HCT116 (cell line): ENCODE measurements around the gene CNTNAP2. TPM values are rescaled to one million over a fixed set of nuclear protein-coding genes. Genes with fewer than 3 reads are reported as not detected.

ENCODE experiments used
- ATAC-seq: fragments of 200-7000 bp; cut with Tn5 transposase; 2 replicates; pipeline ENCODE4 v1.9.1; 2020; ENCODE audit warnings: mild to moderate bottlenecking, moderate library complexity
- BruUV-seq: library from RNA; stranded (reverse); fragments of 400-500 nt; replicated peaks from 2 replicates; lab custom pipeline; 2021; lab: Mats Ljungman, UMichigan
- CTCF ChIA-PET: fragments of 300-600 bp; sonication (Branson Sonifier 250); formaldehyde crosslinking; loops from one replicate; lab custom pipeline; 2021; ENCODE audit warnings: antibody characterized with exemption; lab: Charles Lee
- POLR2A ChIA-PET: fragments of 300-600, 350-600 bp; sonication (Branson Sonifier 250); formaldehyde crosslinking; loops from one replicate; lab custom pipeline; 2021; ENCODE audit warnings: antibody characterized with exemption; lab: Charles Lee
- RAD21 ChIA-PET, 2 experiments: fragments of 300-600 bp; sonication (Branson Sonifier 250); formaldehyde crosslinking; loops; one replicate each; lab custom pipeline; 2023; ENCODE audit warnings: low total read pairs in 2 of 2; ENCODE audit not compliant: uncharacterized antibody in 2 of 2, unreplicated experiment in 2 of 2, low non-redundant PET in 1 of 2; lab: Charles Lee
- DNase-seq: peaks from one replicate; pipeline ENCODE4 v3.0.0-alpha.2; 2010; ENCODE audit warnings: low read depth, low spot score
- H2AFZ ChIP-seq: fragments of 200-600 bp; shearing (Covaris generic), sonication (generic); 2 replicates; pipeline ENCODE4 v1.6.1; 2017; ENCODE audit warnings: low read depth, mixed run types, mixed read lengths, antibody characterized with exemption, low read length; ENCODE audit not compliant: poor library complexity, severe bottlenecking
- H3K27ac ChIP-seq: 2 replicates; pipeline ENCODE4 v1.5.1; 2012; ENCODE audit warnings: low read depth, low read length
- H3K27me3 ChIP-seq: fragments of 200-600 bp; sonication (generic); 2 replicates; pipeline ENCODE4 v1.6.1; 2016; ENCODE audit warnings: mixed run types, low read length, mixed read lengths; ENCODE audit not compliant: insufficient read depth
- H3K36me3 ChIP-seq, 2 experiments: fragments of 200-500 bp in 1 of 2; fragments of 200-600 bp in 1 of 2; sonication (Bioruptor generic) in 1 of 2; sonication (generic) in 1 of 2; 2 replicates each; pipeline versions ENCODE4 v1.5.1 to v1.6.1; 2014 to 2016; ENCODE audit warnings: low read length in 2 of 2, inconsistent platforms in 1 of 2, mixed read lengths in 1 of 2, mixed run types in 1 of 2; ENCODE audit not compliant: insufficient read depth in 2 of 2, control insufficient read depth in 1 of 2
- H3K4me1 ChIP-seq, 2 experiments: fragments of 200-600 bp in 1 of 2; sonication (generic) in 1 of 2; 2 replicates each; pipeline versions ENCODE4 v1.5.1 to v1.6.1; 2012 to 2017; ENCODE audit warnings: low read length in 2 of 2, inconsistent platforms in 1 of 2, mild to moderate bottlenecking in 1 of 2, mixed read lengths in 1 of 2, mixed run types in 1 of 2, moderate library complexity in 1 of 2; ENCODE audit not compliant: insufficient read depth in 2 of 2, control insufficient read depth in 1 of 2
- H3K4me2 ChIP-seq: fragments of 200-600 bp; sonication (generic); 2 replicates; pipeline ENCODE4 v1.6.1; 2017; ENCODE audit warnings: mixed run types, low read length, mixed read lengths
- H3K4me3 ChIP-seq, 2 experiments: fragments of 200-600 bp in 1 of 2; sonication (generic) in 1 of 2; replicated peaks in 1 of 2; 2 replicates each; pipeline ENCODE4 v1.5.1; 2011 to 2016; ENCODE audit warnings: low read length in 2 of 2, control low read depth in 1 of 2, low read depth in 1 of 2, mild to moderate bottlenecking in 1 of 2, mixed read lengths in 1 of 2, mixed run types in 1 of 2
- H3K79me2 ChIP-seq: fragments of 200-600 bp; sonication (generic); 2 replicates; pipeline ENCODE4 v1.6.1; 2017; ENCODE audit warnings: mild to moderate bottlenecking, mixed run types, low read length, moderate library complexity, mixed read lengths; ENCODE audit not compliant: insufficient read depth
- H3K9ac ChIP-seq: fragments of 200-600 bp; sonication (generic); 2 replicates; pipeline ENCODE4 v1.6.1; 2016; ENCODE audit warnings: low read length, mixed read lengths
- H3K9me2 ChIP-seq: fragments of 200-600 bp; sonication (generic), shearing (Covaris generic); 2 replicates; pipeline ENCODE4 v1.6.1; 2017; ENCODE audit warnings: mixed run types, mild to moderate bottlenecking, moderate library complexity; ENCODE audit not compliant: insufficient read depth
- H3K9me3 ChIP-seq, 2 experiments: fragments of 200-500 bp in 1 of 2; fragments of 200-600 bp in 1 of 2; sonication (Bioruptor generic) in 1 of 2; sonication (generic) in 1 of 2; 2 replicates each; pipeline ENCODE4 v1.6.1; 2014 to 2017; ENCODE audit warnings: low read length in 2 of 2, mixed read lengths in 2 of 2, inconsistent platforms in 1 of 2, low read depth in 1 of 2, mild to moderate bottlenecking in 1 of 2, mixed run types in 1 of 2, moderate library complexity in 1 of 2; ENCODE audit not compliant: control insufficient read depth in 1 of 2, insufficient read depth in 1 of 2
- H4K20me1 ChIP-seq: fragments of 200-600 bp; sonication (generic), shearing (Covaris generic); 2 replicates; pipeline ENCODE4 v1.6.1; 2017; ENCODE audit warnings: mixed run types, mild to moderate bottlenecking, moderate library complexity; ENCODE audit not compliant: insufficient read depth
- CEBPB ChIP-seq: IDR thresholded peaks from 2 replicates; pipeline ENCODE4 v1.6.1; 2012; ENCODE audit warnings: low read depth
- EGR1 ChIP-seq: IDR thresholded peaks from 2 replicates; pipeline ENCODE4 v1.6.1; 2012; ENCODE audit warnings: low read depth
- EZH2 ChIP-seq: fragments of 200-600 bp; sonication (generic); IDR thresholded peaks from 2 replicates; pipeline ENCODE4 v1.6.1; 2017; ENCODE audit warnings: antibody characterized with exemption, mixed run types
- EZH2phosphoT487 ChIP-seq: fragments of 200-600 bp; IDR thresholded peaks from 2 replicates; pipeline ENCODE4 v1.6.1; 2018; ENCODE audit warnings: antibody characterized with exemption, borderline replicate concordance
- FOSL1 ChIP-seq: IDR thresholded peaks from 2 replicates; pipeline ENCODE4 v1.6.1; 2012; ENCODE audit warnings: low read depth
- JUND ChIP-seq: IDR thresholded peaks from 2 replicates; pipeline ENCODE4 v1.6.1; 2012
- POLR2A ChIP-seq: IDR thresholded peaks from 2 replicates; pipeline ENCODE4 v1.7.0; 2011; ENCODE audit warnings: borderline replicate concordance; ENCODE audit not compliant: insufficient read depth, insufficient read length; ENCODE audit errors: extremely low read depth
- POLR2AphosphoS5 ChIP-seq: IDR thresholded peaks from 2 replicates; pipeline ENCODE4 v1.6.1; 2011; ENCODE audit warnings: mild to moderate bottlenecking, low read depth, low read length, moderate library complexity
- SIN3A ChIP-seq: IDR thresholded peaks from 2 replicates; pipeline ENCODE4 v1.6.1; 2012; ENCODE audit warnings: low read depth
- TCF7L2 ChIP-seq: IDR thresholded peaks from 2 replicates; pipeline ENCODE4 v1.7.0; 2011; ENCODE audit warnings: borderline replicate concordance, inconsistent platforms; ENCODE audit not compliant: insufficient read depth, insufficient read length; ENCODE audit errors: extremely low read depth
- ZBTB33 ChIP-seq: IDR thresholded peaks from 2 replicates; pipeline ENCODE4 v1.6.1; 2011; ENCODE audit warnings: mild to moderate bottlenecking, low read length, moderate library complexity; ENCODE audit not compliant: insufficient replicate concordance; ENCODE audit errors: extremely low read depth
- ZNF274 ChIP-seq: fragments of 200-500 bp; sonication (Bioruptor generic); IDR thresholded peaks from 2 replicates; pipeline ENCODE4 v1.6.1; 2014; ENCODE audit warnings: mild to moderate bottlenecking, low read depth, low read length, inconsistent platforms
- intact Hi-C: fragments of 100-400 bp; cut with micrococcal nuclease; formaldehyde crosslinking; loops from 2 replicates; pipeline ENCODE4 v1.10.0; 2022
- total RNA-seq: library from RNA; stranded (reverse); gene quantifications from one replicate; pipeline ENCODE4 v1.2.1, GENCODE V29; 2021; ENCODE audit not compliant: unreplicated experiment
- TF ChIP-seq, protein P1 (sequence below): IDR thresholded peaks from 2 replicates; pipeline ENCODE4 v1.6.1; 2012

CNTNAP2 gene
- total RNA-seq, 1 experiment from 2014 or later: 0.37 TPM

- TF ChIP-seq POLR2AphosphoS5 (no peak), CEBPB (no peak), POLR2A (no peak), EZH2phosphoT487 (no peak), ZBTB33 (no peak), FOSL1 (no peak)
- Histone ChIP-seq H3K4me1 (no peaks in the 10 kb centered on the region), H3K9me3 (no peaks in the 10 kb centered on the region), H3K4me3 (no peak overlapping the region), H3K36me3 (no peaks in the 10 kb centered on the region), H3K27ac (no peak overlapping the region), H2AFZ (no peak overlapping the region), H3K9me2 (no peaks in the 10 kb centered on the region), H3K27me3 (peaks cover 5% of the 10 kb centered on the region), H3K4me2 (no peak overlapping the region), H3K9ac (no peak overlapping the region), H4K20me1 (no peaks in the 10 kb centered on the region), H3K79me2 (no peaks in the 10 kb centered on the region)
- BruUV-seq: no TSS peak
- CTCF ChIA-PET: no interaction called here
- RAD21 ChIA-PET: no interaction called here
- POLR2A ChIA-PET: no interaction called here
- ATAC-seq (no peak), DNase-seq (no peak)
- intact Hi-C loops: no loop called here
These were observed 2094.3 kb downstream of the CNTNAP2 start for GRCh38 chr7:148210804-148211325.

DNA sequence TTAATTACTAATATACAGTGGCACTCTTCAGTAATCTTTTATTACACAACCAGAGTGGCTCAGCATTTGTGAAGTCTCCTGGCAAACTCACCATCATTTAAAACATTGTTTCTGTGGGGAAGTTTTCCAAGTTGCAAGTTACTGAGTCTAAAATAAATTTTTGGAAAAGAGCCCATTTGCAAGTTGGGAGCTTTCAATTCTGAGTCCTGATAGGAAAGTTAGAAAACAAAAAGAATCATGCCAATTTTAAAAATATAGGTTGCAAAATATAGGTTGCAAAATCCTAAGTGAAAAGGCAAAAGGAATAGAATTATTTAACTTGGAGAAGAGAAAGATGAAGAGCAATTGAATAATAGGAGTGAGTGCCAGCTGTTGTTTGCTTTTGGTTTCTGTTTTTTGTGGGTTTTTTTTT lies 2095.1 kb downstream of the CNTNAP2 start:
- ATAC-seq: no peak
- Histone ChIP-seq H3K4me2 (no peak overlapping the region), H3K4me1 (no peaks in the 10 kb centered on the region), H3K79me2 (no peaks in the 10 kb centered on the region), H3K9me2 (no peaks in the 10 kb centered on the region), H3K36me3 (no peaks in the 10 kb centered on the region), H4K20me1 (no peaks in the 10 kb centered on the region), H3K27me3 (peaks cover 5% of the 10 kb centered on the region), H3K27ac (no peak overlapping the region), H3K9ac (no peak overlapping the region), H3K9me3 (no peaks in the 10 kb centered on the region), H3K4me3 (no peak overlapping the region), H2AFZ (no peak overlapping the region)
- POLR2A ChIA-PET: no interaction called here
- intact Hi-C loops: no loop called here
- CTCF ChIA-PET: no interaction called here
- DNase-seq: no peak
- BruUV-seq: no TSS peak
- TF ChIP-seq ZNF274: no peak
- no peak for TF ChIP-seq SIN3A
- no peak for TF ChIP-seq JUND
- TF ChIP-seq, protein P1, sequence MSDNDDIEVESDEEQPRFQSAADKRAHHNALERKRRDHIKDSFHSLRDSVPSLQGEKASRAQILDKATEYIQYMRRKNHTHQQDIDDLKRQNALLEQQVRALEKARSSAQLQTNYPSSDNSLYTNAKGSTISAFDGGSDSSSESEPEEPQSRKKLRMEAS: no peak
- TF ChIP-seq ZBTB33: no peak
- TF ChIP-seq EZH2: no peak
- TF ChIP-seq EGR1: no peak
- TF ChIP-seq POLR2AphosphoS5: no peak
- TF ChIP-seq EZH2phosphoT487: no peak
- TF ChIP-seq TCF7L2: no peak
- RAD21 ChIA-PET: no interaction called here
